ENCODE results near the gene MAP9. TPM values are rescaled to one million over a fixed set of nuclear protein-coding genes. Genes with fewer than 3 reads are reported as not detected.

The MAP9 gene
- 4.1 and 6.4 TPM in 2 replicates for polyA plus RNA-seq (2012; rRNA removed)
- 7.8 and 8.7 TPM in 2 replicates for polyA plus RNA-seq (2012; cell fraction: cytosol; rRNA removed)
- polyA plus RNA-seq (2012; cell fraction: nucleus; rRNA removed), result 3.7 and 7.5 TPM in 2 replicates

DNA sequence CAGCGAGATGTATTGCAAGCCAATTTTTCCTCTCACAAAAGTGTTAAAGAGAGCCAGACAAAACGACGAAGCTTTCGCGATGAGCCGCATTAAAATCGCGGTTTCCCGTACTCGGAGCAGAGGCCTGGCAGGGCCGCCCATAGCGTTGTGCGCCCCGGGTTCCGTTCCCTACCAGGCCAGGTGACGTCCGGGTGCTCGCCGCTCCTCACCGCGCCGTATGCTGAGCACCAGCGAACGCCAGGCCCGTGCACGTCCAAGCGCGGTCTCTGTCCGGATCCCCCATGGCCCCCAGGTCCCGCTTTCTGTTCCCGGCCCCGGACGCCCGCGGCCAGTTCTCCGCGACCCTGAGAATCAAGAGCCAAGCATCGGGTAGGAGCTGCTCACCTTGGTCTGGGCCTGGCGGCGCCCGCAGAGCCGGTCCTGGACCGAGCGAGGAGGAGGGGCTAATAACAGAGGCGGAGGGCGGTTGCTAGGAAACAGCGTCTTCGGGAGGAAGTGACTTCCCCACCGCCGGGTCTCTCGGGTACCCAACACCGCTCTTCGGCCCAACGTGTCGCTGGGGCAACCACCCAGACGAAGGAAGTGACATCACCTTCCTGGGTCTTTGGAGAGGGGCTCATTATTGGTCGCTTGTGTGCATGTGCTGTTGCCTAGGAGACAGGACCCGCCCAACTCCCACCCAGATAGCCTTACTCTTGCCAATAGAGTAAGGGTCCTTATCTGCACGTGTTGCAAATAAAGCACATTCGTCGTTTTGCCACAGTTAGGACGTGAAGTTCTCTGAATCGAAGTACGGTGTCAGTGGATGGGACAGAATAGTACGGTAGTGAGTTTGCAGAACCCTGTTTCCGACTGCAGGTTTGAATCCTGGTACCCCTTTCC, at the start of gene MAP9:
Gene MAP9 (minus strand): TSS at position 579 of the 882 bp plus-strand sequence. CDS start 1,115 bp downstream, outside the sequence.
- Histone ChIP-seq H3K4me1 (ENCODE audit: control insufficient read depth in 1 of 2, insufficient read depth in 2 of 2, low read depth in 1 of 2, low read length in 1 of 2) (peaks cover 4 to 6% of the 10 kb centered on the region in 2 experiments; a peak in 3 of 4 replicates), H3K9me3 (no peaks in the 10 kb centered on the region), H3K36me3 (replicated peaks in 1 of 2; ENCODE audit: control insufficient read depth in 1 of 2, insufficient read depth in 2 of 2, low read length in 1 of 2) (peaks cover 0 to 19% of the 10 kb centered on the region in 2 experiments), H3K79me2 (ENCODE audit: insufficient read depth) (no peaks in the 10 kb centered on the region; the same call in 1 of the 2 replicates), H3K9me2 (no peaks in the 10 kb centered on the region), H3K4me3 (ENCODE audit: low read depth in 2 of 2, low read length in 1 of 2) (peak within 1 kb of the TSS; percentile 71 to 90), H3F3A (replicated peaks; ENCODE audit: insufficient read depth) (peaks cover 4% of the 10 kb centered on the region), H3K27ac (ENCODE audit: low read depth in 2 of 2, low read length in 1 of 2) (peak within 1 kb of the TSS; percentile 59 to 86), H4K20me1 (ENCODE audit: insufficient read depth) (no peaks in the 10 kb centered on the region), H3K4me2 (peak within 1 kb of the TSS; percentile 78), H2AFZ (ENCODE audit: low read depth) (peak within 1 kb of the TSS; percentile 82), H3K9ac (peak within 1 kb of the TSS; percentile 62), H3K27me3 (ENCODE audit: insufficient read depth) (no peaks in the 10 kb centered on the region)
- ChIA-PET CTCF (interaction anchor here (1.0 to 2.6 kb wide), 5 partner anchors 27 to 577 kb away, joined by 3 to 10 read pairs (median 4); partner anchors contain the start of gene CTSO), POLR2A (interaction anchor here (1.0 kb wide), 1 partner anchor 291 kb away, joined by 3 read pairs; no protein-coding TSS in a partner anchor)
- 8% methylated on average over 35 of the region's 66 CpGs for WGBS (ENCODE audit: low lambda C conversion rate)
- peak; percentile 93 for DNase-seq
- TF ChIP-seq NFIC (IDR thresholded peaks at IDR 0.05; ENCODE audit: borderline replicate concordance) (no peak), GABPA (IDR thresholded peaks at IDR 0.05; ENCODE audit: low read depth) (peak; percentile 86), SIN3A (IDR thresholded peaks at IDR 0.05; ENCODE audit: borderline replicate concordance, low read depth, low read length) (peak; percentile 66; the same call in 1 of the 2 replicates), MEF2A (IDR thresholded peaks at IDR 0.05; ENCODE audit: borderline replicate concordance, low read depth) (no peak), GATA2 (CRISPR knock-in tag; IDR thresholded peaks at IDR 0.05) (0 out of 2 replicates have a peak, but pooled peaks have one; percentile 10), JUND (IDR thresholded peaks at IDR 0.05) (no peak), FOXM1 (IDR thresholded peaks at IDR 0.05; ENCODE audit: low read depth) (no peak), TEAD4 (IDR thresholded peaks at IDR 0.05; ENCODE audit: borderline replicate concordance, insufficient read depth) (no peak), FOSL2 (IDR thresholded peaks at IDR 0.05; ENCODE audit: borderline replicate concordance, low read depth) (no peak), TCF12 (IDR thresholded peaks at IDR 0.05) (no peak), RAD21 (IDR thresholded peaks at IDR 0.05; ENCODE audit: low read length) (no peak), RCOR1 (IDR thresholded peaks at IDR 0.05; ENCODE audit: low read length) (no peak; the same call in 1 of the 2 replicates), EP300 (IDR thresholded peaks at IDR 0.05; ENCODE audit: borderline replicate concordance in 1 of 2, low read depth in 1 of 2, low read length in 1 of 2) (no peak), YY1 (IDR thresholded peaks at IDR 0.05; ENCODE audit: low read depth) (no peak), MXI1 (IDR thresholded peaks at IDR 0.05; ENCODE audit: low read depth, low read length) (peak; percentile 92), NRF1 (IDR thresholded peaks at IDR 0.05; ENCODE audit: low read depth, low read length) (no peak), TAF1 (IDR thresholded peaks at IDR 0.05; ENCODE audit: borderline replicate concordance, low read depth, low read length) (peak; percentile 34; the same call in 1 of the 2 replicates), FOXJ3 (CRISPR knock-in tag; IDR thresholded peaks at IDR 0.05) (peak; percentile 73; the same call in 1 of the 2 replicates), RFX5 (IDR thresholded peaks at IDR 0.05; ENCODE audit: low read length) (peak; percentile 95), RXRA (IDR thresholded peaks at IDR 0.05; ENCODE audit: borderline replicate concordance, low read depth) (no peak), ELF1 (IDR thresholded peaks at IDR 0.05) (peak; percentile 56), SMC3 (IDR thresholded peaks at IDR 0.05; ENCODE audit: low read depth, low read length) (no peak)
- TF ChIP-seq, protein P1, sequence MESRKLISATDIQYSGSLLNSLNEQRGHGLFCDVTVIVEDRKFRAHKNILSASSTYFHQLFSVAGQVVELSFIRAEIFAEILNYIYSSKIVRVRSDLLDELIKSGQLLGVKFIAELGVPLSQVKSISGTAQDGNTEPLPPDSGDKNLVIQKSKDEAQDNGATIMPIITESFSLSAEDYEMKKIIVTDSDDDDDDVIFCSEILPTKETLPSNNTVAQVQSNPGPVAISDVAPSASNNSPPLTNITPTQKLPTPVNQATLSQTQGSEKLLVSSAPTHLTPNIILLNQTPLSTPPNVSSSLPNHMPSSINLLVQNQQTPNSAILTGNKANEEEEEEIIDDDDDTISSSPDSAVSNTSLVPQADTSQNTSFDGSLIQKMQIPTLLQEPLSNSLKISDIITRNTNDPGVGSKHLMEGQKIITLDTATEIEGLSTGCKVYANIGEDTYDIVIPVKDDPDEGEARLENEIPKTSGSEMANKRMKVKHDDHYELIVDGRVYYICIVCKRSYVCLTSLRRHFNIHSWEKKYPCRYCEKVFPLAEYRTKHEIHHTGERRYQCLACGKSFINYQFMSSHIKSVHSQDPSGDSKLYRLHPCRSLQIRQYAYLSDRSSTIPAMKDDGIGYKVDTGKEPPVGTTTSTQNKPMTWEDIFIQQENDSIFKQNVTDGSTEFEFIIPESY (IDR thresholded peaks at IDR 0.05; ENCODE audit: borderline replicate concordance, low read depth), result no peak
- TF ChIP-seq, protein P2, sequence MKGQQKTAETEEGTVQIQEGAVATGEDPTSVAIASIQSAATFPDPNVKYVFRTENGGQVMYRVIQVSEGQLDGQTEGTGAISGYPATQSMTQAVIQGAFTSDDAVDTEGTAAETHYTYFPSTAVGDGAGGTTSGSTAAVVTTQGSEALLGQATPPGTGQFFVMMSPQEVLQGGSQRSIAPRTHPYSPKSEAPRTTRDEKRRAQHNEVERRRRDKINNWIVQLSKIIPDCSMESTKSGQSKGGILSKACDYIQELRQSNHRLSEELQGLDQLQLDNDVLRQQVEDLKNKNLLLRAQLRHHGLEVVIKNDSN (IDR thresholded peaks at IDR 0.05; ENCODE audit: borderline replicate concordance, low read depth), result peak; percentile 61; the same call in 1 of the 2 replicates
- TF ChIP-seq, protein P3, sequence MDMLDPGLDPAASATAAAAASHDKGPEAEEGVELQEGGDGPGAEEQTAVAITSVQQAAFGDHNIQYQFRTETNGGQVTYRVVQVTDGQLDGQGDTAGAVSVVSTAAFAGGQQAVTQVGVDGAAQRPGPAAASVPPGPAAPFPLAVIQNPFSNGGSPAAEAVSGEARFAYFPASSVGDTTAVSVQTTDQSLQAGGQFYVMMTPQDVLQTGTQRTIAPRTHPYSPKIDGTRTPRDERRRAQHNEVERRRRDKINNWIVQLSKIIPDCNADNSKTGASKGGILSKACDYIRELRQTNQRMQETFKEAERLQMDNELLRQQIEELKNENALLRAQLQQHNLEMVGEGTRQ (IDR thresholded peaks at IDR 0.05; ENCODE audit: borderline replicate concordance, low read depth, low read length), result peak; percentile 25; the same call in 1 of the 2 replicates
- TF ChIP-seq, protein P4, sequence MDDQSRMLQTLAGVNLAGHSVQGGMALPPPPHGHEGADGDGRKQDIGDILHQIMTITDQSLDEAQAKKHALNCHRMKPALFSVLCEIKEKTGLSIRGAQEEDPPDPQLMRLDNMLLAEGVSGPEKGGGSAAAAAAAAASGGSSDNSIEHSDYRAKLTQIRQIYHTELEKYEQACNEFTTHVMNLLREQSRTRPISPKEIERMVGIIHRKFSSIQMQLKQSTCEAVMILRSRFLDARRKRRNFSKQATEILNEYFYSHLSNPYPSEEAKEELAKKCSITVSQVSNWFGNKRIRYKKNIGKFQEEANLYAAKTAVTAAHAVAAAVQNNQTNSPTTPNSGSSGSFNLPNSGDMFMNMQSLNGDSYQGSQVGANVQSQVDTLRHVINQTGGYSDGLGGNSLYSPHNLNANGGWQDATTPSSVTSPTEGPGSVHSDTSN (IDR thresholded peaks at IDR 0.05), result no peak
